SK-MEL-5 (cell line): ENCODE data around the gene CRMP1. TPM values are rescaled to one million over a fixed set of nuclear protein-coding genes. Genes with fewer than 3 reads are reported as not detected.

Experiments used
- DNase-seq: peaks from one replicate; pipeline ENCODE4 v3.0.0-alpha.2; 2016; ENCODE audit warnings: low read depth, low spot score
- in situ Hi-C: cut with HindIII; loops from 2 replicates; pipeline ENCODE4 v1.10.0; 2016; ENCODE audit warnings: low sequenced_read_pairs, high pct_unique_total_duplicates, low pct_unique_long_range_greater_than_20kb
- total RNA-seq: library from RNA; depleted of rRNA; stranded (reverse); fragments of >200 nt; shearing (Covaris generic); gene quantifications from 2 replicates; pipeline ENCODE4 v1.2.3, GENCODE V29; 2014

CRMP1 gene
- total RNA-seq, 1 experiment from 2014 or later: 0.85 TPM

DNA sequence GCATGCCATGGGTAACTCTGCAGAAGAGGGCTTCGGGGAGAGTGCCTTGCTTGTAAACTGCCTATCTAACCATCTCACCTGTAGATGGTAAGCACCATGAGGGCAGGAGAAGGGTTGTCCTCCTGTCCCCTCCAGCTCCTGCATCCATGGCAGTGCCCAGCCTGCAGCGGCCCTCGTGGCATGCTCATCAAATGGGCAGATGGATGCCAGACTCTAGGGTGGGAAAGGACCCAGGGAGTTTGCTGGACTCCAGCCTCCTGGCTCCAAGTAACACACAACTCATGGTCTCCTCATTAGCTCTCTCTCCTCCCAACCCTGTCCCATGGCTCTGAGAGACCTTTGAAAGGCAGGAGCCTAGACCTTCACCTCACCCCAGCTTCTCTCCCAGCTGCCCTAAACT lies 29.7 kb upstream of the CRMP1 start:
- no peak for DNase-seq
- in situ Hi-C loops: no loop called here

DNA sequence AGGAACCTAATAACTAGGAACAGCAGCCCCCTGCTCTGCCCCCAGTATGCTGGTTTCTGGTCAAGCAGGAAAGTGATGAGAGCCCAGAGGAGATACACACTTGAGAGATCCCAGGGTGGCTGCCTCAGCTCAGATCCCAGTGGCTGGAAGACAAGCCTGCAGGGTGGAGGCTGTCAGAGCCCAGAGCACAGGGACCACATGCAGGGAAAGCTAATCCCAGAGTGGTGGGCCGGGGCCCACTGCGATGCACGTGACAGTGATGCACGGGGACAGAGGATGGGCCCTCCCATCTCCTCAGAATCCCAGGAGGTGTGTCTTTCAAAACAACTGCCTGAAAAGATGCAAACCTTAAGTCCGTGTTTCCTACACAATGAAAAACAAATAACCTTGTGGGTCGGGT lies 29.1 kb upstream of the CRMP1 start:
- DNase-seq: no peak
- in situ Hi-C loops: no loop called here

DNA sequence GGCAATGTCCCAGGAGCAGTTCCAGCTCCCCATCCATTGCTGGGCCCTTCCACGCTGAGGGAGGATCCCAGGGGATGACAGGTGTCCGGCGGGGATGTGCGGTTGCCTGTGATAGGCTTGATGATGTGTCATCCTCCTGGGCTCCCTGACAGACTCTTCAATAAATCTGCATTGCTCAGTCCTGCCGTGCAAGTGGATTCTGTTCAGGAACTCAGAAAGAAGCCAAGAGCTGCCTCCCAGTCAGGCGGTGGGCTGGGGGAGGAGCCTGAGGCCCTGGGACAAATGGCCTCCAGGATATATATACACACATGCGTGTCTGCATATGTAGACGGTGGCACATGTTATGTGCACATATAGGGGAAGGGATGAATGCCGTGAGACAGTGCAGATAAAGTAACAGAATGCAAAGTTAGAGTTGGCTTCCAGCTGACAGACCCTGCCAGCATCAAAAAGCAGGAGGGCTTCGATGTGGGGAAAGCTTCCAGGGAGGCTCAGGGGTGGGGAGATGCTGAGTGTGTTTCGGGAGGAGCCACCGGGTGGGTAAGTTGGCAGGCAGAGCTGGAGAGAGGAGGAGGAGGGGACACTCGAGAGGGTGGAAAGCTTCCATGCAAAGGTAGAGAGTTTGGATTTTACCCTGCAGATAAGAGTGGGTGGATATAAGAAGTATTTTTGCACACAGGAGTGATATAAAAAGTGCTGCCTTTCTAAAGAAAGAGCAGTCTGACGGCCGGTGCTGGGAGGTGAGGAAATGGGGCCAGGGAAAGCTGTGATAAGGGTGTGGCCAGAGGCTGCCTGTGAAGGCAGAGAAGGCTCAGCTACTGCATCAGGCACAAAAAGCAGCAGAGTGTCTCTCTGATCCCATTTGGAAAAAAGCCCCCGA lies 28.5 kb upstream of the CRMP1 start:
- in situ Hi-C loops: no loop called here

GRCh38 chr4:5919571-5919970 lies 26.7 kb upstream of the CRMP1 start:
- in situ Hi-C loops: no loop called here

More for the DNA sequence above, 28.5 kb upstream of the CRMP1 start:
- DNase-seq: no peak

GRCh38 chr4:5919044-5919443 lies 26.2 kb upstream of the CRMP1 start:
- no peak for DNase-seq
- in situ Hi-C loops: no loop called here

More at GRCh38 chr4:5919571-5919970, 26.7 kb upstream of the CRMP1 start:
- no peak for DNase-seq

- no peak for DNase-seq
- in situ Hi-C loops: no loop called here
Measured at GRCh38 chr4:5918331-5918985, 25.6 kb upstream of the CRMP1 start.

- DNase-seq: no peak
- in situ Hi-C loops: no loop called here
Measured at GRCh38 chr4:5917672-5918071, 24.8 kb upstream of the CRMP1 start.

DNA sequence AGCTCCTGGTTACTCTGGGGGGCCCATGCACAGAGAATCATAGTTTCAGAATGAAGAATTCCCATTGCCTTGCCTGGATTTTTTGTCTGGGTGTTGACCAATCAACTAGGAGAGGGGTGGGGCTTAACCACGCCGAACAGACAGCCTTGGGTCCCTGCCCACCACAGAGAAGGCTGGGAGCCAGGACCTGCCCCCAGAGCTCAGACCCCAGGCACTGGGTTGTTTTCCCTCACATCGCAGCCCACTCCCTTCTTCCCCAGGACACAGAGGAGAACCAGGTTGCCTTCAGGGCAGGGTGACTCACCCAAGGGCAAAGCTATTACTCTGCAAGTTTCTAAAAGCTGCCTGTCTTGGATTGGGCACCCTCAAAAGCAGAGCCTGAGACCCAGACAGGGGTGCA lies 23.3 kb upstream of the CRMP1 start:
- in situ Hi-C loops: no loop called here
- DNase-seq: no peak

- in situ Hi-C loops: no loop called here
Measured at GRCh38 chr4:5913454-5913853, 20.6 kb upstream of the CRMP1 start.

GRCh38 chr4:5912614-5913019 lies 19.7 kb upstream of the CRMP1 start:
- no peak for DNase-seq
- in situ Hi-C loops: no loop called here

More at GRCh38 chr4:5913454-5913853, 20.6 kb upstream of the CRMP1 start:
- DNase-seq: no peak

GRCh38 chr4:5908876-5909427 lies 16.1 kb upstream of the CRMP1 start:
- DNase-seq: peak; percentile 62
- in situ Hi-C loops: no loop called here

DNA sequence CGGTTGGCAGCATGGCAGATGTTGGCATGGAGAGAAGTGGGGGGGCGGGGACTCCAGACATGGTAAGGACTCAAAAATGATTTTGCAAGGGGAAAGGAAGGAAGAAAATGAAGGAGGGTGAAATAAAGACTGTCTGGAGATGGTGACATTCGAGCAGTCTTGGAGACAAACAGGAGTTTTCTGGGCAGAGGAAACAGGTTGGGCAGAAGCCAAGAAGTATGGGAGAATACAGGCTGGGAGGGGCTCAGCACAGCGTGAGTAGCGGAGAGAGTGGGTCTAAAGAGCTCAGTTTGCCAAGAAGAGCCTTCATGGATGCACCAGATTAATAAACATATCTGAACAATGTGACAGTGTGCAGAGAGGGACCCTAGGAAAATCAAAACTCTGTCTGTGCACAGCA lies 13.3 kb upstream of the CRMP1 start:
- DNase-seq: no peak
- in situ Hi-C loops: no loop called here

GRCh38 chr4:5905714-5906113 lies 12.8 kb upstream of the CRMP1 start:
- in situ Hi-C loops: no loop called here
- DNase-seq: no peak

DNA sequence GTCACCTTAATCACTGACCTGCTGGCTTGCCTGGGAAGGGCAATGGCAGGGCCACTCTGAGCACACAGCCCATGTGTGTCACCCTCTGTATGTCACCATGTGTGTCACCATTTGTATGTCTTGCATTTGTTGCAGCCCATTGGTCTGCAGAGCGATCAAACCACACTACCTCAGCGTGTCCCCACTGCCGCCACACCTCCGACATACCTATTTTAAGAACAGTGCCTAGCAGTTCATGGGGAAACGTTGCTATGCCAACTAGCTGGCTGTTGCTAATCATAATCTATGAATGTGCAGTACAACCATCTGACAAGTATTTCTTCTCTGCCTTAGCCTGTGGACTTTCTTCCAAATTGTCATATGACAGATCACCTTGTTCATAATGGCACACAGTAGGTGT lies 8.0 kb upstream of the CRMP1 start:
- in situ Hi-C loops: no loop called here
- no peak for DNase-seq

DNA sequence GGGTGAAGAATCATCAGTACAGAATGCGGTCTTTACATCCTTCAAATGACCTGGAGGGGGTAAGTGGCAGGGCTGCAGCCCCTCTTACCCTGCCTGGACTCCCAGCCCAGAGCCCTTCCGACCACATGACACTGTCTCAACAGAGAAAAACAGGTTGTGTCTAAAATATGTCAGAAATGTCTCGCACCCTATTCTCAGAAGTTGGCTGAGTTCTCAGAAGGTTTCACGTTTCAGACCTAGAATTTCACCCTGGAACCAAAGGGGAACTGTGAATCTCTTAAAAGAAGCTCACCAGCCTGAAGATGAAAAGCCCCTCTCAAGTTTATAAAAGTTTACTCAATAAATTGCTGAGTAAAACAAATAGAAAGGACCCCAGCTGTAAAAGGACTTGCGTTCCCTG lies 7.0 kb upstream of the CRMP1 start:
- in situ Hi-C loops: no loop called here
- DNase-seq: no peak

DNA sequence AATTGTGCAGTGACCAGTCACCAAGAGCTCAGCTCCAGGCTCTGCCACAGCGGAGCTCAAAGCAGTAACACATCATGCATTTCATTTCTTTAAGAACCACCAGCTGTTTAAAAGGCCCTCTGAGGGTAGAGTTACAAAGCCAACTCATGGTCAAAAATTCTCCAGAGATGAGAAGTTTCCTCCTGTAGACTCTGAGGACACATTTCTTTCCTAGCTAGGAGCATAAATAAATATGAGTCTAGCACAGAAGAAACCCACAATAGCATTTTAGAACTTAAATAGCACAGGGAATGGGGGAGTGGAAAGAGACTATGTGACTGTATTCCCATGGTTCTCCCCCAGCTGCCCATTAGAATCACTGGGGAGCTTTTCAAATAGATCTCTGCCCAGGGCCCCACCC lies 6.5 kb upstream of the CRMP1 start:
- in situ Hi-C loops: no loop called here
- DNase-seq: no peak

DNA sequence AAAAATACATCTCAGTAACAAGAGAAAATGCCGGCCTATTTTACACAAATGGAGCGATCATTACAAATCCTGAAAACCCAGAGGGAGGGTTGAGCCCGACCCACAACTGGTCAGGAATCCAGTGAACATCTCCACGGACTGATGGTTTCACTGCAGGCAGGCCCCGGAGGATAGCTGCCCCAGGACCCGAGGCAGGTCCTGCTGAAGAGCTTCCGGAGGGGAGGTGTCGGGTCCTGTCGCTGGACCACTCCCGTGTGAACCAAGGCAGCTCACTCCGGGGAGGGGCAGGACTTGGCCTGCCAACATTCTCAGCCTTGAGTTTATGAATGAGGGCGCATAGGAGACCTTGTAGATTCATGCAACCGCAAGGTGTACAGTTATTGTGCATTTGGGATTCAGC lies 4.8 kb upstream of the CRMP1 start:
- DNase-seq: no peak
- in situ Hi-C loops: no loop called here

DNA sequence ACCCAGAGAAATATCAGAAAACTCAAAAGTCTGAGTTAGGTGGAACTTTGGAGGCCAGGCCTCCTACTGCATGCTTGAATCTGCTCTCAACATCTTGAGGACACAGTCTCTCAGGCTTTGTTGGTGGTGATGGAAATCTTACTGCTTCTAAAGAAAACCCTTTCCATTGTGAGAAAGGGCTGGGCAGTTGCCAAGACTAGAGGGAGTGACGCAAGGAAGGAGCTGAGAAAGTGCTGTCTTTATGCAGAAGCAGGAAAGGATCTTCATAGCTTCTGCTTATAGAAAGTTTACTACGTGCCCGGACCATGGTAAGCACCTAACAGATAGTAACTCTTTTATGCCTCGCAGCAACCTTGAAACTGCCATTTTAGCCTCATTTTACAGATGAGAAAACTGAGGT lies 2.4 kb upstream of the CRMP1 start:
- DNase-seq: peak; percentile 79
- in situ Hi-C loops: no loop called here

- in situ Hi-C loops: no loop called here
Measured at GRCh38 chr4:5894266-5894665, 1.4 kb upstream of the CRMP1 start.

More at GRCh38 chr4:5894266-5894665, 1.4 kb upstream of the CRMP1 start:
- no peak for DNase-seq
